Measurements from ENCODE around the gene FGFR4.

DNA sequence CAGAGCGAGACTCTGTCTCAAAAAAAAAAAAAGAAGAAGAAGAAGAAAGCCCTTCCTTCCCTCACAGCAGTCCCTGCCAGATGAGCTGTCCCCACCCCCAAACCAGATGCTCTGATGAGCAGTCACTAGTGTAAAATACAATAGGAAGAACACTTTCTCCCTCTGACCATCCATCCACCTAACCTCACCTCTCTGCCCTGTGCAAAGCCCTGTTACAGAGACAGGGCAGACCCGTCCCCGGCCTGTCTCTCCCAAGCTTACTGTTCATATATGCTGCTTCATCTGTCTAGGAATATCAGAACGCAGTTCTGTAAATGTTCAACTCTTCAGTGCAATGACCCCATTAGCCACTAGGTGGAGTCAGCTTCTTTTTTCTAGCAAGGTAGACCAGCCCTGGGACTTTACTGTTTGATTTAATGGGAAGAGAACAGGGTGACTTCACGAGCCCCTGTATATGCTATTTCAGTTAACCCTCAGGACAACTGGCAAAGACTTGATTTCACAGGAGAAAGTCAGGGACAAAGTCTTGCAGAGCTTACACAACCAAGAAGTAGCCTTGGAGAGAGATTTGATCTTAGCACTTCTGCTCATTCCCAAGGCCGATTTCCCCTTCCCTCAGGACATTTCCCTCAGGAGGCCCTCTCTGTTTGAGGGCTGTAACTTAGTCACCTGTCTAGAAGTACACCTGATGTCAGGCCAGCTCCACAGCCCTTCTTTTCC lies 14.9 kb upstream of the FGFR4 start:
- TF ChIP-seq POLR2A (IDR thresholded peaks at IDR 0.05) = no peak
- TF ChIP-seq, protein P1, sequence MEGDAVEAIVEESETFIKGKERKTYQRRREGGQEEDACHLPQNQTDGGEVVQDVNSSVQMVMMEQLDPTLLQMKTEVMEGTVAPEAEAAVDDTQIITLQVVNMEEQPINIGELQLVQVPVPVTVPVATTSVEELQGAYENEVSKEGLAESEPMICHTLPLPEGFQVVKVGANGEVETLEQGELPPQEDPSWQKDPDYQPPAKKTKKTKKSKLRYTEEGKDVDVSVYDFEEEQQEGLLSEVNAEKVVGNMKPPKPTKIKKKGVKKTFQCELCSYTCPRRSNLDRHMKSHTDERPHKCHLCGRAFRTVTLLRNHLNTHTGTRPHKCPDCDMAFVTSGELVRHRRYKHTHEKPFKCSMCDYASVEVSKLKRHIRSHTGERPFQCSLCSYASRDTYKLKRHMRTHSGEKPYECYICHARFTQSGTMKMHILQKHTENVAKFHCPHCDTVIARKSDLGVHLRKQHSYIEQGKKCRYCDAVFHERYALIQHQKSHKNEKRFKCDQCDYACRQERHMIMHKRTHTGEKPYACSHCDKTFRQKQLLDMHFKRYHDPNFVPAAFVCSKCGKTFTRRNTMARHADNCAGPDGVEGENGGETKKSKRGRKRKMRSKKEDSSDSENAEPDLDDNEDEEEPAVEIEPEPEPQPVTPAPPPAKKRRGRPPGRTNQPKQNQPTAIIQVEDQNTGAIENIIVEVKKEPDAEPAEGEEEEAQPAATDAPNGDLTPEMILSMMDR (IDR thresholded peaks at IDR 0.05) = peak; percentile 45 to 88 (median 59)
